ENCODE measurements around the gene METTL26. TPM values are rescaled to one million over a fixed set of nuclear protein-coding genes. Genes with fewer than 3 reads are reported as not detected.
A peak's percentile ranks its signal among the peaks of the same experiment; 100 is the strongest.

METTL26 gene
- total RNA-seq, 4 donors from 2014 or later, result 32.6 to 91.8 (median 86.7) TPM

GRCh38 chr16:643050-643368 is 6.9 kb upstream of the METTL26 start:
- peaks cover 35 to 59% (median 58%) of the 10 kb centered on the region in 4 donors for H3K4me1 ChIP-seq
- no peaks in the 10 kb centered on the region for H3K36me3 ChIP-seq
- DNase-seq, result no peak
- 66% methylated on average over 9 of the region's 13 CpGs; no CpG with 5 or more reads in 1 of the 2 donors for WGBS, 2 donors (ENCODE audit: low coverage in 1 of 2)
- H3K27ac ChIP-seq, result peak overlapping the region; percentile 93 to 96 (median 95)
- in situ Hi-C loops (cut with MboI; ENCODE audit: low pct_ligation_motif_present in 1 of 4, low pct_unique_long_range_greater_than_20kb in 1 of 4, low sequenced_read_pairs in 3 of 4), result no loop called here
- H3K27me3 ChIP-seq, result no peaks in the 10 kb centered on the region
- no peak for TF ChIP-seq CTCF (IDR thresholded peaks at IDR 0.05)
- no peak for TF ChIP-seq POLR2AphosphoS5 (IDR thresholded peaks at IDR 0.05)
- TF ChIP-seq EP300 (IDR thresholded peaks at IDR 0.05; ENCODE audit: low read depth), result no peak
- TF ChIP-seq POLR2A (IDR thresholded peaks at IDR 0.05), result no peak
- no peaks in the 10 kb centered on the region for H3K9me3 ChIP-seq
- peak overlapping the region; percentile 84 to 96 (median 88) for H3K4me3 ChIP-seq
- intact Hi-C loops (cut with DNase I; ENCODE audit: low total_unique reads), result no loop called here

- Histone ChIP-seq H3K4me3 (peak overlapping the region; percentile 84 to 96 (median 88)), H3K27ac (peak overlapping the region; percentile 93 to 96 (median 95)), H3K36me3 (no peaks in the 10 kb centered on the region), H3K4me1 (peaks cover 32 to 57% (median 57%) of the 10 kb centered on the region in 4 donors), H3K27me3 (no peaks in the 10 kb centered on the region), H3K9me3 (no peaks in the 10 kb centered on the region)
- TF ChIP-seq POLR2AphosphoS5 (IDR thresholded peaks at IDR 0.05) (peak in 2 of 3 donors; percentile 48 to 64), EP300 (IDR thresholded peaks at IDR 0.05; ENCODE audit: low read depth) (no peak), CTCF (IDR thresholded peaks at IDR 0.05) (no peak), POLR2A (IDR thresholded peaks at IDR 0.05) (peak; percentile 61)
- in situ Hi-C loops (cut with MboI; ENCODE audit: low pct_ligation_motif_present in 1 of 4, low pct_unique_long_range_greater_than_20kb in 1 of 4, low sequenced_read_pairs in 3 of 4) (no loop called here), intact Hi-C loops (cut with DNase I; ENCODE audit: low total_unique reads) (no loop called here)
- peak; percentile 86 for DNase-seq
- WGBS, 2 donors (ENCODE audit: low coverage in 1 of 2), result 6% methylated on average over 62 of the region's 72 CpGs; no CpG with 5 or more reads in 1 of the 2 donors
Observed at GRCh38 chr16:642189-643049, 6.3 kb upstream of the METTL26 start.

- Histone ChIP-seq H3K4me3 (peak within 1 kb of the TSS; percentile 84 to 96 (median 88)), H3K4me1 (peaks cover 23 to 52% (median 50%) of the 10 kb centered on the region in 4 donors), H3K27me3 (no peaks in the 10 kb centered on the region), H3K36me3 (no peaks in the 10 kb centered on the region), H3K27ac (peak within 1 kb of the TSS; percentile 93 to 96 (median 95)), H3K9me3 (no peaks in the 10 kb centered on the region)
- peak; percentile 93 for DNase-seq
- WGBS, 2 donors (ENCODE audit: low coverage in 1 of 2), result 1% methylated on average over 42 of the region's 81 CpGs; no CpG with 5 or more reads in 1 of the 2 donors
- TF ChIP-seq POLR2A (IDR thresholded peaks at IDR 0.05) (peak; percentile 81), POLR2AphosphoS5 (IDR thresholded peaks at IDR 0.05) (peak; percentile 36 to 86 (median 82)), EP300 (IDR thresholded peaks at IDR 0.05; ENCODE audit: low read depth) (no peak)
- intact Hi-C loops (cut with DNase I; ENCODE audit: low total_unique reads) (no loop called here), in situ Hi-C loops (cut with MboI; ENCODE audit: low pct_ligation_motif_present in 1 of 4, low pct_unique_long_range_greater_than_20kb in 1 of 4, low sequenced_read_pairs in 3 of 4) (no loop called here)
Observed at GRCh38 chr16:641326-642188, 5.5 kb upstream of the METTL26 start, which contains the start of gene MCRIP2. Gene MCRIP2 (plus strand): TSS chr16:641828. CDS start chr16:641992, 164 bp downstream.

GRCh38 chr16:640614-641013 is 4.5 kb upstream of the METTL26 start:
- WGBS, 2 donors (ENCODE audit: low coverage in 1 of 2), result 80% methylated on average over 4 of the region's 5 CpGs; no CpG with 5 or more reads in 1 of the 2 donors
- intact Hi-C loops (cut with DNase I; ENCODE audit: low total_unique reads) (no loop called here), in situ Hi-C loops (cut with MboI; ENCODE audit: low pct_ligation_motif_present in 1 of 4, low pct_unique_long_range_greater_than_20kb in 1 of 4, low sequenced_read_pairs in 3 of 4) (no loop called here)
- H3K9me3 ChIP-seq, result no peaks in the 10 kb centered on the region
- no peaks in the 10 kb centered on the region for H3K27me3 ChIP-seq
- peak overlapping the region in 1 of 4 donors; percentile 85 for H3K4me3 ChIP-seq
- H3K27ac ChIP-seq, result peak overlapping the region in 3 of 4 donors; percentile 93 to 95 (median 95)
- H3K4me1 ChIP-seq, result peaks cover 19 to 45% (median 43%) of the 10 kb centered on the region in 4 donors
- no peak for DNase-seq
- H3K36me3 ChIP-seq, result no peaks in the 10 kb centered on the region
- TF ChIP-seq CTCF (IDR thresholded peaks at IDR 0.05) (no peak), POLR2AphosphoS5 (IDR thresholded peaks at IDR 0.05) (no peak), EP300 (IDR thresholded peaks at IDR 0.05; ENCODE audit: low read depth) (no peak)

All from transverse colon (tissue), 4 donors.